ENCODE results near the gene SLC30A1. TPM values are rescaled to one million over a fixed set of nuclear protein-coding genes. Genes with fewer than 3 reads are reported as not detected.
"Not testable (repeated sequence)": the region's sequence is repeated elsewhere in the genome, so short reads cannot be mapped to it uniquely, and the experiment has no call there.

SLC30A1 gene
- total RNA-seq (10 to 100 TPM; 23.6 to 26.3 TPM), polyA plus RNA-seq (1 to 10 TPM; 3.1 to 5.3 TPM)
- long read RNA-seq, donor 1, full-length matches to known transcripts, result 8 of 25 reads
- long read RNA-seq, donor 1, partial matches to known transcripts, result 17 of 25 reads
- long read RNA-seq, donor 1, other reads (novel, unspliced or antisense), result 0 of 25 reads
- long read RNA-seq, donor 2, full-length matches to known transcripts, result 6 of 6 reads
- long read RNA-seq, donor 2, partial matches to known transcripts, result 0 of 6 reads
- long read RNA-seq, donor 2, other reads (novel, unspliced or antisense), result 0 of 6 reads
- long read RNA-seq, donor 3, full-length matches to known transcripts, result 3 of 3 reads
- long read RNA-seq, donor 3, partial matches to known transcripts, result 0 of 3 reads
- long read RNA-seq, donor 3, other reads (novel, unspliced or antisense), result 0 of 3 reads
- long read RNA-seq, donor 4, full-length matches to known transcripts, result 6 of 6 reads
- long read RNA-seq, donor 4, partial matches to known transcripts, result 0 of 6 reads
- long read RNA-seq, donor 4, other reads (novel, unspliced or antisense), result 0 of 6 reads
- long read RNA-seq, donor 5, full-length matches to known transcripts, result 6 of 6 reads
- long read RNA-seq, donor 5, partial matches to known transcripts, result 0 of 6 reads
- long read RNA-seq, donor 5, other reads (novel, unspliced or antisense), result 0 of 6 reads

GRCh38 chr1:211578640-211579439, at the start of gene SLC30A1:
Gene SLC30A1, minus strand, starts transcription at chr1:211579161. Its CDS starts 549 bp downstream, at chr1:211578612.
- peak; percentile 96 for ATAC-seq (ENCODE audit: insufficient read depth, low FRiP score)
- Histone ChIP-seq H3K9ac (ENCODE audit: insufficient read depth in 1 of 2, low read length in 2 of 2) (peak within 1 kb of the TSS; percentile 16 to 61), H3K27ac (ENCODE audit: low read depth in 1 of 2, low read length in 1 of 2) (peak within 1 kb of the TSS; percentile 94 to 97), H3K4me1 (ENCODE audit: control insufficient read depth in 5 of 5, insufficient read depth in 5 of 5, low read length in 5 of 5) (peaks cover 2 to 19% (median 8%) of the 10 kb centered on the region in 5 donors), H3K36me3 (ENCODE audit: control insufficient read depth in 4 of 4, insufficient read depth in 4 of 4, low read length in 4 of 4) (peaks cover 3 to 14% (median 6%) of the 10 kb centered on the region in 4 donors), H3K27me3 (ENCODE audit: control insufficient read depth in 3 of 3, insufficient read depth in 3 of 3, low read length in 2 of 3) (no peaks in the 10 kb centered on the region), H3K9me3 (ENCODE audit: control insufficient read depth in 4 of 4, insufficient read depth in 3 of 4, low read length in 3 of 4) (no peaks in the 10 kb centered on the region), H3K4me3 (peak within 1 kb of the TSS; percentile 96)
- no peak for TF ChIP-seq CTCF (IDR thresholded peaks at IDR 0.05; ENCODE audit: control extremely low read depth, extremely low read depth)
- WGBS, 2 donors, result 0 to 1% methylated on average over 62 to 98 of the region's 98 CpGs
- DNase-seq, result peak; percentile 98 to 99 (median 99)

GRCh38 chr1:211628417-211628816, 49.5 kb upstream of the SLC30A1 start:
- no peak for TF ChIP-seq CTCF (IDR thresholded peaks at IDR 0.05; ENCODE audit: control extremely low read depth, extremely low read depth)
- peaks cover 0 to 2% (median 0%) of the 10 kb centered on the region in 3 donors for H3K27me3 ChIP-seq (ENCODE audit: control insufficient read depth in 3 of 3, insufficient read depth in 3 of 3, low read length in 2 of 3)
- DNase-seq, result no peak
- no peak for ATAC-seq (ENCODE audit: insufficient read depth, low FRiP score)
- H3K9me3 ChIP-seq (ENCODE audit: control insufficient read depth in 4 of 4, insufficient read depth in 3 of 4, low read length in 3 of 4), result no peaks in the 10 kb centered on the region
- no peak overlapping the region for H3K9ac ChIP-seq (ENCODE audit: insufficient read depth in 1 of 2, low read length in 2 of 2)
- H3K36me3 ChIP-seq (ENCODE audit: control insufficient read depth in 4 of 4, insufficient read depth in 4 of 4, low read length in 4 of 4), result no peaks in the 10 kb centered on the region
- WGBS, 2 donors, result 69 to 77% methylated on average over 4 of the region's 4 CpGs
- no peak overlapping the region for H3K27ac ChIP-seq (ENCODE audit: low read depth in 1 of 2, low read length in 1 of 2)
- H3K4me1 ChIP-seq (ENCODE audit: control insufficient read depth in 5 of 5, insufficient read depth in 5 of 5, low read length in 5 of 5), result peaks cover 0 to 24% (median 0%) of the 10 kb centered on the region in 5 donors
- no peak overlapping the region for H3K4me3 ChIP-seq

GRCh38 chr1:211627259-211627658, 48.3 kb upstream of the SLC30A1 start:
- Histone ChIP-seq H3K9me3 (ENCODE audit: control insufficient read depth in 4 of 4, insufficient read depth in 3 of 4, low read length in 3 of 4) (no peaks in the 10 kb centered on the region), H3K36me3 (ENCODE audit: control insufficient read depth in 4 of 4, insufficient read depth in 4 of 4, low read length in 4 of 4) (no peaks in the 10 kb centered on the region), H3K4me3 (no peak overlapping the region), H3K4me1 (ENCODE audit: control insufficient read depth in 5 of 5, insufficient read depth in 5 of 5, low read length in 5 of 5) (peaks cover 0 to 15% (median 0%) of the 10 kb centered on the region in 5 donors), H3K27me3 (ENCODE audit: control insufficient read depth in 3 of 3, insufficient read depth in 3 of 3, low read length in 2 of 3) (peaks cover 0 to 2% (median 0%) of the 10 kb centered on the region in 3 donors), H3K9ac (ENCODE audit: insufficient read depth in 1 of 2, low read length in 2 of 2) (no peak overlapping the region), H3K27ac (ENCODE audit: low read depth in 1 of 2, low read length in 1 of 2) (peak overlapping the region in 1 of 2 donors; percentile 6)
- TF ChIP-seq CTCF (IDR thresholded peaks at IDR 0.05; ENCODE audit: control extremely low read depth, extremely low read depth), result no peak
- 94 to 96% methylated on average over 4 of the region's 4 CpGs for WGBS, 2 donors
- no peak for DNase-seq
- ATAC-seq (ENCODE audit: insufficient read depth, low FRiP score), result no peak

- H3K9ac ChIP-seq (ENCODE audit: insufficient read depth in 1 of 2, low read length in 2 of 2); ATAC-seq (ENCODE audit: insufficient read depth, low FRiP score); H3K27ac ChIP-seq (ENCODE audit: low read depth in 1 of 2, low read length in 1 of 2); H3K4me3 ChIP-seq; H3K9me3 ChIP-seq (ENCODE audit: control insufficient read depth in 4 of 4, insufficient read depth in 3 of 4, low read length in 3 of 4); H3K36me3 ChIP-seq (ENCODE audit: control insufficient read depth in 4 of 4, insufficient read depth in 4 of 4, low read length in 4 of 4); DNase-seq; H3K27me3 ChIP-seq (ENCODE audit: control insufficient read depth in 3 of 3, insufficient read depth in 3 of 3, low read length in 2 of 3): not testable (repeated sequence)
- peaks cover 0 to 13% (median 0%) of the 10 kb centered on the region in 5 donors for H3K4me1 ChIP-seq (ENCODE audit: control insufficient read depth in 5 of 5, insufficient read depth in 5 of 5, low read length in 5 of 5)
- WGBS, 2 donors, result 93 to 97% methylated on average over 6 of the region's 7 CpGs
These were observed 46.9 kb upstream of the SLC30A1 start for GRCh38 chr1:211625866-211626265.

Measured in lung (tissue), 16 donors.